ENCODE results near the gene SNRK.

Gene SNRK

GRCh38 chr3:43302116-43302880 is 16.0 kb downstream of the SNRK start:
- TF ChIP-seq EZH2phosphoT487 (IDR thresholded peaks at IDR 0.05; ENCODE audit: low read depth): no peak
- TF ChIP-seq CTCF (IDR thresholded peaks at IDR 0.05; ENCODE audit: low read depth, low read length): no peak
- Histone ChIP-seq H3K4me2 (ENCODE audit: low read length) (no peak overlapping the region), H3K4me1 (ENCODE audit: low read length) (no peaks in the 10 kb centered on the region), H3K9ac (ENCODE audit: low read length) (no peak overlapping the region), H3K27me3 (ENCODE audit: low read depth, low read length) (no peaks in the 10 kb centered on the region), H3K79me2 (ENCODE audit: low read length) (peaks cover 19% of the 10 kb centered on the region), H3K27ac (ENCODE audit: low read length) (no peak overlapping the region), H4K20me1 (ENCODE audit: insufficient read depth, low read length) (peaks cover 16% of the 10 kb centered on the region; the same call in 1 of the 2 replicates), H3K4me3 (ENCODE audit: low read length) (no peak overlapping the region), H2AFZ (ENCODE audit: low read depth, low read length) (no peak overlapping the region), H3K9me3 (ENCODE audit: insufficient read depth, low read length) (no peaks in the 10 kb centered on the region), H3K36me3 (replicated peaks; ENCODE audit: low read depth, low read length) (peaks cover 16% of the 10 kb centered on the region)

GRCh38 chr3:43304126-43304525 is 17.8 kb downstream of the SNRK start:
- H2AFZ ChIP-seq (ENCODE audit: low read depth, low read length): no peak overlapping the region
- TF ChIP-seq EZH2phosphoT487 (IDR thresholded peaks at IDR 0.05; ENCODE audit: low read depth) (no peak), CTCF (IDR thresholded peaks at IDR 0.05; ENCODE audit: low read depth, low read length) (no peak)
- no peak overlapping the region for H3K9ac ChIP-seq (ENCODE audit: low read length)
- H3K4me2 ChIP-seq (ENCODE audit: low read length): no peak overlapping the region
- no peak overlapping the region for H3K27ac ChIP-seq (ENCODE audit: low read length)
- no peaks in the 10 kb centered on the region for H3K9me3 ChIP-seq (ENCODE audit: insufficient read depth, low read length)
- H4K20me1 ChIP-seq (ENCODE audit: insufficient read depth, low read length): 0 out of 2 replicates have a peak, but pooled peaks cover 3% of the 10 kb centered on the region
- H3K4me3 ChIP-seq (ENCODE audit: low read length): no peak overlapping the region
- no peaks in the 10 kb centered on the region for H3K4me1 ChIP-seq (ENCODE audit: low read length)
- no peaks in the 10 kb centered on the region for H3K27me3 ChIP-seq (ENCODE audit: low read depth, low read length)
- peaks cover 5% of the 10 kb centered on the region; the same call in 1 of the 2 replicates for H3K79me2 ChIP-seq (ENCODE audit: low read length)
- peaks cover 18% of the 10 kb centered on the region for H3K36me3 ChIP-seq (replicated peaks; ENCODE audit: low read depth, low read length)

- H3K4me3 ChIP-seq (ENCODE audit: low read length): no peak overlapping the region
- H4K20me1 ChIP-seq (ENCODE audit: insufficient read depth, low read length): 0 out of 2 replicates have a peak, but pooled peaks cover 3% of the 10 kb centered on the region
- no peaks in the 10 kb centered on the region for H3K27me3 ChIP-seq (ENCODE audit: low read depth, low read length)
- H3K9me3 ChIP-seq (ENCODE audit: insufficient read depth, low read length): no peaks in the 10 kb centered on the region
- TF ChIP-seq EZH2phosphoT487 (IDR thresholded peaks at IDR 0.05; ENCODE audit: low read depth): no peak
- TF ChIP-seq CTCF (IDR thresholded peaks at IDR 0.05; ENCODE audit: low read depth, low read length): no peak
- no peaks in the 10 kb centered on the region for H3K79me2 ChIP-seq (ENCODE audit: low read length)
- H2AFZ ChIP-seq (ENCODE audit: low read depth, low read length): no peak overlapping the region
- H3K27ac ChIP-seq (ENCODE audit: low read length): no peak overlapping the region
- no peaks in the 10 kb centered on the region for H3K4me1 ChIP-seq (ENCODE audit: low read length)
- no peak overlapping the region for H3K4me2 ChIP-seq (ENCODE audit: low read length)
- peaks cover 25% of the 10 kb centered on the region for H3K36me3 ChIP-seq (replicated peaks; ENCODE audit: low read depth, low read length)
- H3K9ac ChIP-seq (ENCODE audit: low read length): no peak overlapping the region
These were observed 20.9 kb downstream of the SNRK start for GRCh38 chr3:43307226-43307625.

GRCh38 chr3:43307649-43308048 is 21.3 kb downstream of the SNRK start:
- Histone ChIP-seq H3K9me3 (ENCODE audit: insufficient read depth, low read length) (no peaks in the 10 kb centered on the region), H3K9ac (ENCODE audit: low read length) (no peak overlapping the region), H3K4me1 (ENCODE audit: low read length) (no peaks in the 10 kb centered on the region), H4K20me1 (ENCODE audit: insufficient read depth, low read length) (0 out of 2 replicates have a peak, but pooled peaks cover 3% of the 10 kb centered on the region), H3K79me2 (ENCODE audit: low read length) (no peaks in the 10 kb centered on the region), H3K36me3 (replicated peaks; ENCODE audit: low read depth, low read length) (peaks cover 29% of the 10 kb centered on the region), H3K4me3 (ENCODE audit: low read length) (no peak overlapping the region), H2AFZ (ENCODE audit: low read depth, low read length) (no peak overlapping the region), H3K27ac (ENCODE audit: low read length) (no peak overlapping the region), H3K4me2 (ENCODE audit: low read length) (no peak overlapping the region), H3K27me3 (ENCODE audit: low read depth, low read length) (no peaks in the 10 kb centered on the region)
- TF ChIP-seq CTCF (IDR thresholded peaks at IDR 0.05; ENCODE audit: low read depth, low read length): no peak
- TF ChIP-seq EZH2phosphoT487 (IDR thresholded peaks at IDR 0.05; ENCODE audit: low read depth): no peak

All from OCI-LY3 (cell line).